OCI-M2 (cell line): Measurements from ENCODE around the gene PXDC1.
"Not testable (repeated sequence)": the region's sequence is repeated elsewhere in the genome, so short reads cannot be mapped to it uniquely, and the experiment has no call there.

ENCODE experiments used
- DNase-seq: peaks from one replicate; lab custom pipeline; 2025; ENCODE audit not compliant: unreplicated experiment; lab: John Stamatoyannopoulos, UW

Gene PXDC1

GRCh38 chr6:3782876-3783832 is 31.6 kb upstream of the PXDC1 start:
- DNase-seq, result no peak

DNA sequence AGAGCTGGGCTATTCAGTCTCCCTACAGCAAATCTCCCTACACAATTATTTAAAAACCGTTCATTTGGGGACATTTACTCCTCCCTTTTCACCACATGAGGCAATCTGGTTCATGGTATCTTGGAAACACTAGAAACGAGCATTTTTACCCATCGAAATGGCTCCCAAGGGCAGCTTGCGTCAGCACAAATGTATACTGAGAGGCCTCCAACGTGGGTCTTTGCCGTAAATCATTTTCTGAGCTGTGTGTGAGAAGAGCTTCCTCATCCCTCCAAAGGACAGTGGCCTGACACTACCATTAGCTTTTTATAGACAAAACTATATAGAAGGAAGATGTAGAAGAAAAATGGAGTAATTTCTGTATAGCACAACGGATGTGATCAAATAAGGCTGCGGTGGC is 30.0 kb upstream of the PXDC1 start:
- DNase-seq, result no peak

DNA sequence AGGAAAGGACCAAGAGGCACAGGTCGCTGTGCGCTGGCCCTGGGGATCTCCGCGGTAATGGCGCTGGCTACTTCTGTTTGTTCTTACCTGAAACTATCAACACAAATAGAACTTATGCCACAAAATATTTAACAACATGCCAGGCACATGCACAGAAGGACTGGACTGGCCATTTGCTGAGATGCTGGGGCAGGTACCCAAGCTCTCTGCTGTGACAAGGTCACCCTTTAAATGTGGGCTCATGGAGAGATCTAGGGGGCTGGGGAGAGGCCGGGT is 28.0 kb upstream of the PXDC1 start:
- no peak for DNase-seq

GRCh38 chr6:3778701-3779573 is 27.4 kb upstream of the PXDC1 start:
- no peak for DNase-seq

DNA sequence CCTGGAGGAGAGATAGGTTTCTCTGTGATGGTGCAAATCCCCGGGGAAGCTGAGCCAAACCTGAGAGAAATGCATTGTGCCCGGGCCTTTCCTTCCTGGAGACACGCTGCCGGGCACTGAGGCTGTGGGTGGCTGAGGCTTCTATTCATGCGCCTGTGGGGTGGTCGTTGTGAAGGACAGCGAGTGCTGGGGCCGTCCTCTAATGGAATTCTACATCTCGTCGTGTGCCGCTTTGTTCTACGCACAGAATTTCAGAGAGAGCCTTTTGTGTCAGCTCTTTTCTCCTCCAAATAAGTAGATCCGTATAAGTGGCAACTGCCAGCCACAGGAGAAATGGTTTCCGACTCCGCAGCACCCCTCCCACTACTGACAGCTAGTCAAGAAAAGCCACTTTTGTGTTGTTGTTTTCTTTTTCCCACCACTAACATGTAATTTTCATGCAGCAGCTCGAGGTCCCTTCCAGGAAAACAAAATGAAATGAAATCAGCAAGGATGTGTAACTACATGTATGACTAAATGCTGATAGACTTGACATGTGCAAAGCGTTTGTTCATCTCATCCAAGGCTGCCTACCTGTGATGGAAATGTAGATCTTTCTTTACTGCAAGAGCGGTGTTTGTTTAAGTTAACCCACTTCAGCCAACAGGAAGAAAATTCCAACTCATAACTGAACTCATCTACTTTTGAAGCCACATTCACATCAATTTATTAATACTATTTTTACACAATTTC is 26.4 kb upstream of the PXDC1 start:
- no peak for DNase-seq

DNA sequence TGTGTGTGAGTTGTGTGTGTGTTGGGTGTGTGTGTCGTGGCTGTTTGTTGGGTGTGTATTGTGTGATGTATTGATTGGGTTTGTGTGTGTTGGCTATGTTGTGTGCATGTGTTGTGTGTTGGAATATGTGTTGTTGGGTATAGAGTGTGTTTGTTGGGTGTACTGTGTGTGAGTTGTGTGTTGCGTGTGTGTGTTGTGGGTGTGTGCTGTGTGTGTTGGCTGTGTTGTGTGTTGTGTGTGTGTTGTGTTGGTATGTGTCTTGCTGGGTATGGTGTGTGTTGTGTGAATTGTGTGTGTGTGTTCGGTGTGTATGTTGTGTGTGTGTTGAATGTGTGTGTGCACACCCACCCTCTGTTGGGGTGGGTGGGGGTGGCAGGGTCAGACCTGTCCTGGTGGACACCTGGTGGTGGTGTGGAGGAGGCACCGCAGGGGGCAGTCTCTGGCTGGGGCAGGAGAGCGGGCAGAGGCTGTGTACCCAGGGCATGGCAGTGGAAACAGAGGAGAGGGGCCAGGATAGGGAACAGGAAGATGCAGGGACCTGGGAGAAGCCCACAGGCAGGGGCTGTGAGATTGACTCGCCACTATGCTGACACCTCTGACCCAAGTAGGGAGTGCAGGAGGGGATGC is 25.5 kb upstream of the PXDC1 start:
- DNase-seq, result no peak

- no peak for DNase-seq
Measured at GRCh38 chr6:3775847-3776246, 24.3 kb upstream of the PXDC1 start.

DNA sequence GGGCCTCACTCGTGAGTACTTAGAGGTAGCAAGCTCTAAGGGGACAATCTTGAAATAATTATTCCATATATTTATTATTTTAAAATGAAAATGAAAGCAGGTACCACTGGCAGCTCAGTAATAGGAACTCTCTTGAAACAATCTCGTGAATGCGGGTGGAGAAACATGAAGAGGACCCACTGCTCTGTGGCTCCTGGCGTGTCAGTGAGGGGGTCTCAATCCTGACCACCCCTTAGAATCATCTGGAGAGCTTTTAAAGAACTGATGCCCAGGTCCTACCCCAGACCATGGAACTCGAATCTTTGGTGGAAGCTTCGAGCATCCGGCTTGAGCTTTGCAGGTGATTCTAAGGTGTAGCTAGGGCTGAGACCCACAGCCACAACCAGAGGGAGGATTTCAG is 23.9 kb upstream of the PXDC1 start:
- no peak for DNase-seq

DNA sequence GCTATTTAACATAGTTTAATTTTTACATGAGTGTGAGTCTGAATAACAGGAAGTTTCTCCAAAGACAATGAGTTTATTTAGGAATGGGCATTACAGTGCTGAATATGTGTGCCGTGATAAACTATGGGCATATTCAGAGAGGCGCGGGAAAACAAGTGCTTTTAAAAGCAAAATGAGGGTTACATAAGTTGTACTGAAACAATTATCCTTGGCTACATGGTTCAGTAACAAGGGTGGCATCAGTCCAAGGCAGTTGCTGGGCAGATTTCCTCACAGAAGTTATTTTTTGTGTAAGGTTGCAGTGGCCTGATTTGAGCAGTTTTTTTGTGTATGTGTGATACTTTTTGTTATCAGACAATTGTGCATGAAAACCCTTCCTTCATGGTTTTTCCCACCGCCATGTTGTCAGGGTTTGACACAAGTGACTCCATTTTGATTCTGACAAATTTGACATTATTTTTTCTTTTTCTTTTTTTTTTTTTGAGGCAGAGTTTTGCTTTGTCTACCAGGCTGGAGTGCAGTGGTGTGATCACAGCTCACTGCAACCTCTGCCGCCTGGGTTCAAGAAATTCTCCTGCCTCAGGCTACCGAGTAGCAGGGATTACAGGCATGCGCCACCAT is 22.3 kb upstream of the PXDC1 start:
- DNase-seq, result no peak

DNA sequence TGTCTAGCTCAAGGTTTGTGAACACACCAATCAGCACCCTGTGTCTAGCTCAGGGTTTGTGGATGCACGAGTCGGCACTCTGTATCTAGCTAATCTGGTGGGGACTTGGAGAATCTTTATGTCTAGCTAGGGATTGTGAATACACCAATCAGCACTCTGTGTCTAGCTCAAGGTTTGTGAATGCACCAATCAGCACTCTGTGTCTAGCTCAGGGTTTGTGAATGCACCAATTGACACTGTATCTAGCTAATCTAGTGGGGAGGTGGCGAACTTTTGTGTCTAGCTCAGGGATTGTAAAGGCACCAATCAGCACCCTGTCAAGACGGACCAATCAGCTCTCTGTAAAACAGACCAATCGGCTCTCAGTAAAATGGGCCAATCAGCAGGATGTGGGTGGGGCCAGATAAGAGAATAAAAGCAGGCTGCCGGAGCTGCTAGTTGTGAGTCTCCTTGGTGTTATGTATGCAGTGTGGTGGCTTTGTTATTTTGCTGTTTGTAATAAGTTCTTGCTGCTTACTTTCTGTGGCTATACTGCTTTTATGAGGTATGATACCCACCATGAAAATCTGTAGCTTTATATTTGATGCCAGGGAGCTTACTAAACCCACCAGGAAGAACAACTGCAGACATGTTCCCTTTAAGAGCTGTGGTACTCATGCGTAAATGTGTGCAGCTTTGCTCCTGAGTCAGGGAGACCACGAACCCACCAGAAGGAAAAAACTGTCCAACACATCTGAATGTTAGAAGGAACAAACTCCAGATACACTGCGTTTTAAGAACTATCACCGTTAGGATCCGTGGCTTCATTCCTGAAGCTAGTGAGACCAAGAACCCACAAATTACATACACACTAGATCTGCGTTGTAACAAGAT is 20.9 kb upstream of the PXDC1 start:
- DNase-seq, result not testable (repeated sequence)

GRCh38 chr6:3771407-3772011 is 20.0 kb upstream of the PXDC1 start:
- DNase-seq, result no peak

GRCh38 chr6:3770023-3770720 is 18.7 kb upstream of the PXDC1 start:
- DNase-seq, result no peak

GRCh38 chr6:3769610-3770009 is 18.1 kb upstream of the PXDC1 start:
- DNase-seq, result no peak

DNA sequence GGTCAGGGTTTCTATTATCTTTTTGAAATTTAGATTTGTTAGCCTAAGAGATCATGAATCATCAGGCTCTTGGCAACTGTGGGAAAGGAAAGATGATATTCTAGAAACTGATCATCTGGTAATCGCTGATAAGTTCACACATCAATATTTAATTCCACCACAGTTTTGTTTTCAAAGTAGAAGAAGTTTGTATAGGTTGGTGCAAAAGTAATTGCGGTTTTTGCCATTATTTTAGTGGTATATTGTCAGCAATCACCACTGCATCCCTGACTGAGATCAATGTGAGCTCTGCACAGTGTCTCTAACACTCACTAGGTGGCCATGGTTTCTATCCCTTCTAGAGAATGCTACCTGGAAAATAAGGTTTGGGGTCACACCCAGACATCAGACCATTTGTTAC is 17.0 kb upstream of the PXDC1 start:
- DNase-seq, result no peak

GRCh38 chr6:3767483-3767882 is 16.0 kb upstream of the PXDC1 start:
- not testable (repeated sequence) for DNase-seq

GRCh38 chr6:3766214-3766613 is 14.7 kb upstream of the PXDC1 start:
- DNase-seq, result no peak

GRCh38 chr6:3765415-3765814 is 13.9 kb upstream of the PXDC1 start:
- no peak for DNase-seq

- no peak for DNase-seq
Measured at GRCh38 chr6:3764516-3765335, 13.2 kb upstream of the PXDC1 start.
